GM12891 (cell line): ENCODE results near the gene RNFT2.

Experiments
- POLR2A ChIP-seq: IDR thresholded peaks from 2 replicates; pipeline ENCODE4 v1.6.1; 2011; ENCODE audit warnings: low read depth, low read length, control low read depth
- POLR2AphosphoS5 ChIP-seq: IDR thresholded peaks from 2 replicates; pipeline ENCODE4 v1.6.1; 2011; ENCODE audit warnings: low read depth, low read length, control low read depth

DNA sequence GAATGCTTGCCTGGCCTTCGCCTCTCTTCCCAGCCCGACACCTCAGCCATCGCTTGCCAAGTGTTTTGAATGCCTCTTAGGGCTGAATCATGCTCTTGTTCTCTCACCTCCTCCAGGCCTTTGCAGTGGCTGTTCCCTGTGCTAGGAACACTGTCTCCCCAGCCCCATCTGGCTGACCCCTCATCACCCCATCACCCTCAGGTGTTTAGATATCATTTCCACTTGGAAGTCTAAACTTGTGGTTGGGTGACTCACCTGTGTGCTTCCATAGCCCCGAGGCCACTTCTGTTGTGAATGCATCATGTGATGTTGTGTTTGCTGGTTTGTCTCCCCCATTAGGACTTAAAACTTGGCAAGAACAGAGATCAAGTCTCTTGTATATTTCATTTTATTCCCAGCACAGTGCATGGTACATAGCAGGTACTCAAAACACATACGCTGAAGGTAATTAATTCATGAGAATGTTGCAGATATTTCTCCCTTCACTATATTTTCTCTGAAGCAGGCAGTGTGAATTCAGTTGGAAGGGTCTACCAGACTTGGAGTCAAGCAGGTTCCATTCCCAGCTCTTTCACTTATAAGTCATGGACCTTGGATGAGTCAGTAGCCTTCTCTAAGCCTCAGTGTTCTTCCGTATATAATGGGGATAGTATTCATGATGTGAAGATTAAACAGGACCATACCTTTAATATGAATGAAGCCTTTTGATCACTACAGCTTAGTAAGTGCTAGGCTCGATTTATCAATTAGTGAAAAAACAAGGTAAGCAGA is 75.3 kb downstream of the RNFT2 start:
- TF ChIP-seq POLR2A (no peak), POLR2AphosphoS5 (no peak)
